Gastroesophageal sphincter (tissue), 3 donors: Measurements from ENCODE around the gene KIAA1958.

ENCODE experiments used
- EP300 ChIP-seq: sonication (generic); formaldehyde crosslinking; IDR thresholded peaks from one replicate; pipeline ENCODE4 v1.6.1; 2017; ENCODE audit warnings: antibody characterized with exemption, mild to moderate bottlenecking
- POLR2A ChIP-seq, 2 donors: fragments of 450-650 bp; IDR thresholded peaks; one replicate each; pipeline ENCODE4 v1.6.1; 2017; ENCODE audit warnings: antibody characterized with exemption in 2 of 2, mild to moderate bottlenecking in 2 of 2, moderate library complexity in 1 of 2
- POLR2AphosphoS5 ChIP-seq: sonication (generic); formaldehyde crosslinking; IDR thresholded peaks from one replicate; pipeline ENCODE4 v1.6.1; 2017; ENCODE audit warnings: antibody characterized with exemption
- TF ChIP-seq, protein P1 (sequence below), 4 experiments: fragments of 200-600 bp in 2 of 4; fragments of 450-650 bp in 2 of 4; sonication (generic) in 1 of 4; IDR thresholded peaks; one replicate each; pipeline ENCODE4 v1.5.1; 2017 to 2019; ENCODE audit warnings: antibody characterized with exemption in 4 of 4, mild to moderate bottlenecking in 2 of 4, moderate library complexity in 2 of 4

DNA sequence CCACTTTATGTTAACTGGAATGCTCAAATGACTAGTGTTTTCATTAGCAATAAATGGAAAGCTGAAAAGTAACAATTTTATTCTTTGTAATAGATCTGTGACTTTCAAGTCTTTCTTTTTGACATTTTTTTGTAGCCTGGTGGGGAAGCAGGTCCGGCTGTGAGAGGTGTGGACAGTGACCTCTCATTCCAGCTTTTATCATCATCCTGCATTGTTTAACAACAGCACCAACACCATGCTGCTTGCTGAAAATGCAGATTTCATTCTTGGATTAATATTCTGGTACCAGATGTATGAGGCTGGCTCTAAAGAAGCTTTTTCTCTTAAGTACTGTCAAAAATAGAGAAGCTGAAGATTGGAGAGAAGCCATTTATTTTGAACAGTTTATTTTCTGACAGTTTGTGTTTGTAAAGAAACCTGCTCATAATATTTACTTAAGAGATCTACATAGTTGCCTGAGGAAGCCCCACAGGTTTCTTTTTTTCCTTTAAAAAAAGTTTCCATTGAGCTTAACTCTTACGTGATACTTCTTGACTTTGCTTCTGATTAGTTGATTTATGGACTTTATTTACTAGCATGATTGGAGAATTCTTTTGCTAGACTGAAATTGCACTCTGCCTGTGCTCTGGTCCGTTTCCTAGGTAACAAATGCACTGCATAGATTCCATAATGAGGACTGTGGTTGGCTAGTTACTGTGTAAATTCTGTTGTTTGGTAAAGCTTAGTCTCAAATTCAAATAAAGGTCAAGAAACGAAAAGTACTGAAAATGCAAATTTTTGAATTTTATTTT lies 3.4 kb downstream of the KIAA1958 start:
- TF ChIP-seq POLR2AphosphoS5 (no peak), POLR2A (IDR thresholded peaks at IDR 0.05) (no peak), EP300 (no peak)
- TF ChIP-seq, protein P1, sequence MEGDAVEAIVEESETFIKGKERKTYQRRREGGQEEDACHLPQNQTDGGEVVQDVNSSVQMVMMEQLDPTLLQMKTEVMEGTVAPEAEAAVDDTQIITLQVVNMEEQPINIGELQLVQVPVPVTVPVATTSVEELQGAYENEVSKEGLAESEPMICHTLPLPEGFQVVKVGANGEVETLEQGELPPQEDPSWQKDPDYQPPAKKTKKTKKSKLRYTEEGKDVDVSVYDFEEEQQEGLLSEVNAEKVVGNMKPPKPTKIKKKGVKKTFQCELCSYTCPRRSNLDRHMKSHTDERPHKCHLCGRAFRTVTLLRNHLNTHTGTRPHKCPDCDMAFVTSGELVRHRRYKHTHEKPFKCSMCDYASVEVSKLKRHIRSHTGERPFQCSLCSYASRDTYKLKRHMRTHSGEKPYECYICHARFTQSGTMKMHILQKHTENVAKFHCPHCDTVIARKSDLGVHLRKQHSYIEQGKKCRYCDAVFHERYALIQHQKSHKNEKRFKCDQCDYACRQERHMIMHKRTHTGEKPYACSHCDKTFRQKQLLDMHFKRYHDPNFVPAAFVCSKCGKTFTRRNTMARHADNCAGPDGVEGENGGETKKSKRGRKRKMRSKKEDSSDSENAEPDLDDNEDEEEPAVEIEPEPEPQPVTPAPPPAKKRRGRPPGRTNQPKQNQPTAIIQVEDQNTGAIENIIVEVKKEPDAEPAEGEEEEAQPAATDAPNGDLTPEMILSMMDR (IDR thresholded peaks at IDR 0.05) = no peak
